DOHH2 (cell line): ENCODE data around the gene SLCO3A1.

Experiments
- CTCF ChIP-seq: fragments of 200-600 bp; sonication (generic); IDR thresholded peaks from one replicate; pipeline ENCODE4 v1.5.1; 2014; ENCODE audit warnings: antibody characterized with exemption, mild to moderate bottlenecking, low read depth, low read length; ENCODE audit not compliant: poor library complexity, severe bottlenecking
- EZH2phosphoT487 ChIP-seq: fragments of 200-600 bp; sonication (generic); IDR thresholded peaks from 2 replicates; pipeline ENCODE4 v1.6.1; 2017; ENCODE audit warnings: borderline replicate concordance, mild to moderate bottlenecking, antibody characterized with exemption, low read length, moderate library complexity, mixed read lengths

- no peak for TF ChIP-seq CTCF
- TF ChIP-seq EZH2phosphoT487 = no peak
Measured at GRCh38 chr15:92111291-92111690, 257.8 kb downstream of the SLCO3A1 start.
